Left ventricle myocardium superior (tissue), 1 donor: Measurements from ENCODE around the gene APOBEC3A. TPM values are rescaled to one million over a fixed set of nuclear protein-coding genes. Genes with fewer than 3 reads are reported as not detected.
"Not testable (repeated sequence)": the region's sequence is repeated elsewhere in the genome, so short reads cannot be mapped to it uniquely, and the experiment has no call there.

ENCODE experiments used
- ATAC-seq: fragments of 200-7000 bp; cut with Tn5 transposase; one replicate; pipeline ENCODE4 v1.9.1; 2020; ENCODE audit warnings: mild to moderate bottlenecking, moderate library complexity
- DNase-seq: peaks from one replicate; pipeline ENCODE4 v3.0.0-alpha.2; 2020
- intact Hi-C: fragments of 100-400 bp; cut with micrococcal nuclease; formaldehyde crosslinking; loops from one replicate; pipeline ENCODE4 v1.11.0; 2022
- total RNA-seq: library from RNA; stranded (reverse); fragmentation: NEBNext Ultra II Directional; extraction: Animal tissue kit (Norgen Biotek cat#: 25700); gene quantifications from one replicate; pipeline ENCODE4 v1.2.1, GENCODE V29; 2021
- donor health status: DM: no; HTN: yes; CAD: no; lungs with severe emphysema.

APOBEC3A gene
- total RNA-seq, 1 donor from 2014 or later: 0.82 TPM

- peak; percentile 95 for ATAC-seq
- peak; percentile 71 for DNase-seq
- intact Hi-C loops: no loop called here
These were observed 45.8 kb downstream of the APOBEC3A start for GRCh38 chr22:39003165-39003638.

DNA sequence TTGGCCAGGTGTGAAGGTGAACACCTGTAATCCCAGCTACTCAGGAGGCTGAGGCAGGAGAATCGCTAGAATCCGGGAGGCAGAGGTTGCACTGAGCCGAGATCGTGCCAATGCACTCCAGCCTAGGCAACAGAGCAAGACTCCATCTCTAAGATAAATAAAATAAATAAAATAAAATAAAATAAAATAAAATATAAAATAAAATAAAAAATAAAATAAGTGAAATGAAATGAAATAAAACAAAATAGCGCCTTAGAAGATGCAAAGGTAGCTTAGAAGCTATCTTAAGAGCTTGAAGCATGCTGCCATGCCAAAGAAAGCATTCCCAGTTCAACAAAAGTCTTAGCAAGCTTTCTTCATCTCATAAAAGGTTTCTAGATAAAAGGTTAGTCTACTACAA is 49.8 kb downstream of the APOBEC3A start:
- intact Hi-C loops: no loop called here
- no peak for ATAC-seq
- no peak for DNase-seq

DNA sequence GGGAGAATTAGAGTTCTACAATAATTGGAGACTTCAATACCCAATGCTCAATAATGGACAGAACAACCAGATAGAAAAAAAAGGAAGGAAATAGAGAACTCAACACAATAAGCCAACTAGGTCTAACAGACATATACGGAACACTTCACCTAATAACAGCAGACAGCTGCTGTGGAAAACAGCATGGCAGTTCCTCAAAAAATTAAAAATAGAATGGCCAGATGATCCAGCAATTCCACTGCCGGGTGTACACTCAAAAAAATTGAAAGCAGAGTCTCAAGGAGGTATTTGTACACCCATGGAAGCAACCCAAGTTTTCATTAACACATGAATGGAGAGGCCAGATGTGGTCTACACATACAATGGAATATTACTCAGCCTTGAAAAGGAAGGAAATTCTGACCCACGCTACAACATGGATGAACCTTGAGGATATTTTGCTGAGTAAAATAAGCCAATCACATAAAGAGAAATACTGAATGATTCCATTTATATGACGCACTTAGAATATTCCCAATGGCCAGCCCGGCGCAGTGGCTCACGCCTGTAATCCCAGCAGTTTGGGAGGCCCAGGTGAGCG is 51.0 kb downstream of the APOBEC3A start:
- intact Hi-C loops, DNase-seq: not testable (repeated sequence)
- peak; percentile 40 for ATAC-seq

DNA sequence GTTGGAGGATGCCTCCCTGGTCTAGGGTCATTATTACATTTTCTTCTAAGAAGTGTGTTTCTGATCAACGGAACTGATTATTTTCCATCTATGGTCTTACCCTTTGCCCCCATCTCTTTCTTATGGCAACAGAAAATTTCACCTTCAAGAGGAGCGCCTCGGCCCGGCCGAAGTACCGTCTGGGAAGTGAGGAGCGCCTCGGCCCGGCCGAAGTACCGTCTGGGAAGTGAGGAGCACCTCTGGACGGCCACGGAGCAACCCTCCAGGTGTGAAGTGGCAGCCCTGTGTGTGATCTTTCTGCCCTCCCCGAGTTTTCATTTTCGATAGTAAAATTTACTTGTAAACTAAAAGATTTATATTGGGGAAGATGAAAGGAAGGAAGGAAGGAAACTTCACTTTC is 53.5 kb downstream of the APOBEC3A start:
- no peak for DNase-seq
- intact Hi-C loops: no loop called here

More for the DNA sequence above, 53.5 kb downstream of the APOBEC3A start:
- no peak for ATAC-seq

Other genes starting within 250 kb of the APOBEC3A start
- 109 TPM for gene SUN2, start 201.6 kb upstream of the APOBEC3A start, total RNA-seq
- gene DNAL4, start 163.5 kb upstream of the APOBEC3A start, total RNA-seq: 11.6 TPM
- 23.4 TPM for gene NPTXR, start 113.6 kb upstream of the APOBEC3A start, total RNA-seq
- gene CBX6, start 85.4 kb upstream of the APOBEC3A start, total RNA-seq: 37.1 TPM
- 0.55 TPM for gene APOBEC3B, start 24.7 kb downstream of the APOBEC3A start, total RNA-seq
- 31.1 TPM for gene APOBEC3C, start 56.6 kb downstream of the APOBEC3A start, total RNA-seq
- gene APOBEC3D, start 63.5 kb downstream of the APOBEC3A start, total RNA-seq: 1.0 TPM
- gene APOBEC3F, start 83.3 kb downstream of the APOBEC3A start, total RNA-seq: 4.4 TPM
- gene APOBEC3G, start 119.7 kb downstream of the APOBEC3A start, total RNA-seq: 3.9 TPM
- 0.40 TPM for gene APOBEC3H, start 139.6 kb downstream of the APOBEC3A start, total RNA-seq
- gene CBX7, start 195.1 kb downstream of the APOBEC3A start, total RNA-seq: 79.2 TPM